Stimulated activated CD4-positive, alpha-beta T cell treated with anti-CD3 and anti-CD28 coated beads, Interleukin-1b, Interleukin-23, amount 100 ng/mL, for 24 hours (primary cell): Measurements from ENCODE around the gene SLC22A7.

Experiments used
- DNase-seq, 4 experiments: peaks; one replicate each; pipeline ENCODE4 v3.0.0-alpha.2; 2020; ENCODE audit warnings: low read depth in 4 of 4, low spot score in 1 of 4

Gene SLC22A7

GRCh38 chr6:43282636-43283513, 15.2 kb upstream of the SLC22A7 start:
- DNase-seq = no peak

GRCh38 chr6:43283514-43283901, 14.6 kb upstream of the SLC22A7 start:
- DNase-seq = no peak

GRCh38 chr6:43283905-43284304, 14.2 kb upstream of the SLC22A7 start:
- no peak for DNase-seq

- DNase-seq = no peak
Measured at GRCh38 chr6:43284991-43285781, 12.9 kb upstream of the SLC22A7 start.

GRCh38 chr6:43285832-43286231, 12.2 kb upstream of the SLC22A7 start:
- no peak for DNase-seq

- no peak for DNase-seq
Measured at GRCh38 chr6:43286456-43286979, 11.5 kb upstream of the SLC22A7 start.

GRCh38 chr6:43286980-43287716, 10.9 kb upstream of the SLC22A7 start:
- no peak for DNase-seq

- no peak for DNase-seq
Measured at GRCh38 chr6:43287717-43288679, 10.1 kb upstream of the SLC22A7 start.

GRCh38 chr6:43290339-43290904, 7.6 kb upstream of the SLC22A7 start:
- DNase-seq = no peak

- DNase-seq = no peak
Measured at GRCh38 chr6:43290905-43291355, 7.1 kb upstream of the SLC22A7 start.

- DNase-seq = no peak
Measured at GRCh38 chr6:43291708-43292107, 6.4 kb upstream of the SLC22A7 start.

- DNase-seq = no peak
Measured at GRCh38 chr6:43292341-43292740, 5.7 kb upstream of the SLC22A7 start.

GRCh38 chr6:43292763-43293318, 5.2 kb upstream of the SLC22A7 start:
- DNase-seq = no peak

GRCh38 chr6:43293698-43294097, 4.4 kb upstream of the SLC22A7 start:
- no peak for DNase-seq

GRCh38 chr6:43294536-43294935, 3.5 kb upstream of the SLC22A7 start:
- no peak for DNase-seq

- DNase-seq = no peak
Measured at GRCh38 chr6:43295456-43295855, 2.6 kb upstream of the SLC22A7 start.

GRCh38 chr6:43296780-43297497, 1.1 kb upstream of the SLC22A7 start:
- DNase-seq = no peak

GRCh38 chr6:43298565-43299337, 691 bp downstream of the SLC22A7 start:
- DNase-seq = no peak
